Hepatic stellate cell (primary cell): ENCODE measurements around the gene PROP1.
"Not testable (repeated sequence)": the region's sequence is repeated elsewhere in the genome, so short reads cannot be mapped to it uniquely, and the experiment has no call there.

Source experiments
- DNase-seq: peaks from one replicate; pipeline ENCODE4 v3.0.0; 2011; ENCODE audit warnings: low spot score

The PROP1 gene

GRCh38 chr5:177945145-177945544 lies 50.9 kb downstream of the PROP1 start:
- DNase-seq: not testable (repeated sequence)

- DNase-seq: not testable (repeated sequence)
Measured at GRCh38 chr5:177943805-177944736, 52.0 kb downstream of the PROP1 start.

- DNase-seq: not testable (repeated sequence)
Measured at GRCh38 chr5:177942896-177943295, 53.1 kb downstream of the PROP1 start.
